ENCODE data around the gene WNK2.

Gene WNK2

DNA sequence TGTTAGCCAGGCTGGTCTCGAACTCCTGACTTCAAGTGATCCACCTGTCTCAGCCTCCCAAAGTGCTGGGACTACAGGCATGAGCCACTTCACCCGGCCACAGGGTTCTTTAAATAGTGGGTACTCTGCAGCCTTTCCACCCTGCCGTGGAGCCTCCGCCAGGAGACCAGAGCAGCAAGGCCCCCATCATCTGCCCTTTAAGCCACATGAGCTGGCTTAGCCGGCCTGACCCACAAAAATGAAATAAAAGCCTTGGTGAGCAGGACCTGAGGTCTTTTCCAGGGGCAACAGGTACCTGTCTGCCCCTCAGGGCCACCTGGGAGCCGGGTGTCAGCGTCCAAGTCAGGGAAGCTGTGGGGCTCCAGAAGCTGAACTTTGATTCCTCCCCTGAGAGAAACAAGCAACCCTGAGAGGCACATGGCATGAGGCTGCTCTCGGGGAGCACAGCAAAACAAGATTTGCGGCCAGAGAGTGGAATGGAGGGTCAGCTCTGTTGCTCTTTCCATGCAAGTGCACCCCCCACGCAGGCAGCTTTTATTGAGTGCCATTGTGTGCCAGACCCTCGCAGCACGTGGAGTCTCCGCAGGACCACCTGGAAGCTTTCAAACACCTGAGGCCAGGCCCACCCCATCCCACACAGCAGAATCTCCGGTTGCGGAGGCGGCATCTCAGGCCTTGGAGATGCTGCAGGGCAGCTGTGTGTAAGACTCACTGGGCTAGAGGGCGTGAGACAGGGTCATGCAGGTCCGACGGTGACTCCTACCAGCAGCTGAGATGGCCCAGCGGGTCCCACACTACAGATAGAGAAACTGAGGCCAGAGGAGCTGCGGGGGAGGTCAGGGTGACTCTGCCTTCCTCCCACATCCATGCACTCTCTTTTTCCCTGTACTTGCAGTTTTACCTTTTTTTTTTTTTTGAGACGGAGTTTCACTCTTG is 4.8 kb upstream of the WNK2 start:
- H3K27me3 ChIP-seq (ENCODE audit: insufficient read depth, poor library complexity, severe bottlenecking) = peaks cover 26% of the 10 kb centered on the region
- no peak for DNase-seq (ENCODE audit: low read depth in 1 of 2, low spot score in 1 of 2)
- H3K27ac ChIP-seq (replicated peaks) = no peak overlapping the region
- TF ChIP-seq SPI1 (IDR thresholded peaks at IDR 0.05; ENCODE audit: borderline replicate concordance, low read depth) = no peak
- no peak for TF ChIP-seq POLR2AphosphoS5 (IDR thresholded peaks at IDR 0.05; ENCODE audit: low read depth)
- no peak for TF ChIP-seq GABPA (IDR thresholded peaks at IDR 0.05; ENCODE audit: low read depth)
- TF ChIP-seq, protein P1, sequence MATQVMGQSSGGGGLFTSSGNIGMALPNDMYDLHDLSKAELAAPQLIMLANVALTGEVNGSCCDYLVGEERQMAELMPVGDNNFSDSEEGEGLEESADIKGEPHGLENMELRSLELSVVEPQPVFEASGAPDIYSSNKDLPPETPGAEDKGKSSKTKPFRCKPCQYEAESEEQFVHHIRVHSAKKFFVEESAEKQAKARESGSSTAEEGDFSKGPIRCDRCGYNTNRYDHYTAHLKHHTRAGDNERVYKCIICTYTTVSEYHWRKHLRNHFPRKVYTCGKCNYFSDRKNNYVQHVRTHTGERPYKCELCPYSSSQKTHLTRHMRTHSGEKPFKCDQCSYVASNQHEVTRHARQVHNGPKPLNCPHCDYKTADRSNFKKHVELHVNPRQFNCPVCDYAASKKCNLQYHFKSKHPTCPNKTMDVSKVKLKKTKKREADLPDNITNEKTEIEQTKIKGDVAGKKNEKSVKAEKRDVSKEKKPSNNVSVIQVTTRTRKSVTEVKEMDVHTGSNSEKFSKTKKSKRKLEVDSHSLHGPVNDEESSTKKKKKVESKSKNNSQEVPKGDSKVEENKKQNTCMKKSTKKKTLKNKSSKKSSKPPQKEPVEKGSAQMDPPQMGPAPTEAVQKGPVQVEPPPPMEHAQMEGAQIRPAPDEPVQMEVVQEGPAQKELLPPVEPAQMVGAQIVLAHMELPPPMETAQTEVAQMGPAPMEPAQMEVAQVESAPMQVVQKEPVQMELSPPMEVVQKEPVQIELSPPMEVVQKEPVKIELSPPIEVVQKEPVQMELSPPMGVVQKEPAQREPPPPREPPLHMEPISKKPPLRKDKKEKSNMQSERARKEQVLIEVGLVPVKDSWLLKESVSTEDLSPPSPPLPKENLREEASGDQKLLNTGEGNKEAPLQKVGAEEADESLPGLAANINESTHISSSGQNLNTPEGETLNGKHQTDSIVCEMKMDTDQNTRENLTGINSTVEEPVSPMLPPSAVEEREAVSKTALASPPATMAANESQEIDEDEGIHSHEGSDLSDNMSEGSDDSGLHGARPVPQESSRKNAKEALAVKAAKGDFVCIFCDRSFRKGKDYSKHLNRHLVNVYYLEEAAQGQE (IDR thresholded peaks at IDR 0.05; ENCODE audit: insufficient replicate concordance, low read depth) = no peak
- no peak for TF ChIP-seq CTCF (IDR thresholded peaks at IDR 0.05; ENCODE audit: insufficient read depth, low read length)
- H3K4me3 ChIP-seq (replicated peaks; ENCODE audit: insufficient read depth, low read length) = no peak overlapping the region

DNA sequence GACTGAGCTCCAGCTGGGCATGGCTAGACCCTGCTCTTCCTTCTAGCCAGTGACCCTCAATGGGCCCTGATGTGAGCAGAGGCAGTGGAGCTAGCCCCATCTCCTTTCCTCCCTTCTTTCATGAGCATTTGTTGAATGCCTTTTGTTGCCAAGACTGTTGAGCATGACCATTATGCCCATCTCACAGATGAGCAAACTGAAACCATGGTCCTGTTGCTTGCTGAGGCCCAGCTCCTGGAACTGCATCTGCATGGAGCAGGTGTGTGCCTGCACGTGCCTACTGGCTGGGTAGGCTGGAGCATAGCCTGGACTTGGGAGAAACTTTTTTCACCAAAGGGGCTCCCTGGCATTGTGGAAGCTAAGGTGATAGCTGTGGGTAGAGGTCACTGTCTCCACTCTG is 3.0 kb upstream of the WNK2 start:
- Histone ChIP-seq H3K4me3 (replicated peaks; ENCODE audit: insufficient read depth, low read length) (no peak overlapping the region), H3K27me3 (ENCODE audit: insufficient read depth, poor library complexity, severe bottlenecking) (peaks cover 37% of the 10 kb centered on the region), H3K27ac (replicated peaks) (no peak overlapping the region)
- TF ChIP-seq POLR2AphosphoS5 (IDR thresholded peaks at IDR 0.05; ENCODE audit: low read depth) = no peak
- no peak for TF ChIP-seq CTCF (IDR thresholded peaks at IDR 0.05; ENCODE audit: insufficient read depth, low read length)
- no peak for TF ChIP-seq SPI1 (IDR thresholded peaks at IDR 0.05; ENCODE audit: borderline replicate concordance, low read depth)
- TF ChIP-seq GABPA (IDR thresholded peaks at IDR 0.05; ENCODE audit: low read depth) = no peak
- TF ChIP-seq, protein P1 (IDR thresholded peaks at IDR 0.05; ENCODE audit: insufficient replicate concordance, low read depth) = no peak
- DNase-seq (ENCODE audit: low read depth in 1 of 2, low spot score in 1 of 2) = no peak

DNA sequence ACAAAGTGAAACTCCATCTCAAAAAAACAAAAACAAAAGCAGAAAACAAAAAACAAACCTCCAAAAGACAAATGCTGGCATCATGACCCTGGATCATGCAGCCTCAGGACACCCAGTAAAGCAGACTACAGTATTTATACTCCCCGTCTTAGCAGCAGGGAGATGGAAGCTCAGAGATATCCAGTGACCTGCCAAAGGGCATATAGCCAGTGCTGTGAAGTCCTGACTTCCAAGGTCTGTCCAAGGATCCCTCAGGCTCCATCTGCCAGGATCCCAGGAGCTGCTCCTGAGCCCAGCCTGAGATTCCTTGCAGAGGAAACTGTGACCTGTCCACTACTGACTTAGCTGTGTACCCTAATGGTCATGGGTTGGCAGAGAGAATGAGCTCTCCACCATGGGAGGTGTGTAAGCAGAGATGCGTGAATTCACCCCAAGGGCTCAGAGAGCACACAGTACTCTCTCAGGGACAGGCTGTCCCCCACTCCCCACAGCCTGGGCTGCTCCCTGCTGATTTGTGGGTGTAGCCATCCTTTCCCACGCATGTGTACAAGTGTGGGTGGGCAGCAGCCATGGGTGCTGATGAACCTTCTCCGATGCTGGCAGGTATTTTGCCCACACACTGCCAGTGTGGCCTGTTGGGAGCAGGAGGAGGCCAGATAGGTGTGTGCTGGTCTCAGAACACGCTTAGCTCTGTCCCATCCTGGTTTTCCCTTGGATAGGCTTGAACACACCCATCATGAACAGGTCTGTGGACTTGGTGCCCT is 2.1 kb upstream of the WNK2 start:
- no peak overlapping the region for H3K4me3 ChIP-seq (replicated peaks; ENCODE audit: insufficient read depth, low read length)

GRCh38 chr9:93182572-93182971 is 1.4 kb upstream of the WNK2 start:
- no peak for DNase-seq (ENCODE audit: low read depth in 1 of 2, low spot score in 1 of 2)
- H3K27ac ChIP-seq (replicated peaks) = no peak overlapping the region
- TF ChIP-seq POLR2AphosphoS5 (IDR thresholded peaks at IDR 0.05; ENCODE audit: low read depth) (no peak), GABPA (IDR thresholded peaks at IDR 0.05; ENCODE audit: low read depth) (no peak), CTCF (IDR thresholded peaks at IDR 0.05; ENCODE audit: insufficient read depth, low read length) (no peak), SPI1 (IDR thresholded peaks at IDR 0.05; ENCODE audit: borderline replicate concordance, low read depth) (no peak)
- TF ChIP-seq, protein P1 (IDR thresholded peaks at IDR 0.05; ENCODE audit: insufficient replicate concordance, low read depth) = no peak
- H3K4me3 ChIP-seq (replicated peaks; ENCODE audit: insufficient read depth, low read length) = no peak overlapping the region
- peaks cover 52% of the 10 kb centered on the region for H3K27me3 ChIP-seq (ENCODE audit: insufficient read depth, poor library complexity, severe bottlenecking)

More for the DNA sequence above, 2.1 kb upstream of the WNK2 start:
- no peak for DNase-seq (ENCODE audit: low read depth in 1 of 2, low spot score in 1 of 2)
- Histone ChIP-seq H3K27me3 (ENCODE audit: insufficient read depth, poor library complexity, severe bottlenecking) (peaks cover 46% of the 10 kb centered on the region), H3K27ac (replicated peaks) (no peak overlapping the region)
- TF ChIP-seq SPI1 (IDR thresholded peaks at IDR 0.05; ENCODE audit: borderline replicate concordance, low read depth) = no peak

All from HL-60 (cell line).